ENCODE data around the gene CTF1.
"Not testable (repeated sequence)": the region's sequence is repeated elsewhere in the genome, so short reads cannot be mapped to it uniquely, and the experiment has no call there.

CTF1 gene

GRCh38 chr16:30931068-30931650 is 34.7 kb downstream of the CTF1 start:
- no peak for DNase-seq (ENCODE audit: low read depth in 2 of 2)

GRCh38 chr16:30934827-30935557 is 38.6 kb downstream of the CTF1 start:
- DNase-seq (ENCODE audit: low read depth in 2 of 2) = no peak

GRCh38 chr16:30937692-30938091 is 41.3 kb downstream of the CTF1 start:
- DNase-seq (ENCODE audit: low read depth in 2 of 2) = no peak

- DNase-seq (ENCODE audit: low read depth in 2 of 2) = not testable (repeated sequence)
These were observed 43.2 kb downstream of the CTF1 start for GRCh38 chr16:30939571-30939970.

- no peak for DNase-seq (ENCODE audit: low read depth in 2 of 2)
These were observed 45.4 kb downstream of the CTF1 start for GRCh38 chr16:30941600-30942425.

- no peak for DNase-seq (ENCODE audit: low read depth in 2 of 2)
These were observed 46.0 kb downstream of the CTF1 start for GRCh38 chr16:30942426-30942806.

GRCh38 chr16:30944352-30944751 is 47.9 kb downstream of the CTF1 start:
- no peak for DNase-seq (ENCODE audit: low read depth in 2 of 2)

GRCh38 chr16:30946671-30947540 is 50.5 kb downstream of the CTF1 start:
- no peak for DNase-seq (ENCODE audit: low read depth in 2 of 2)

GRCh38 chr16:30947541-30947858 is 51.1 kb downstream of the CTF1 start:
- DNase-seq (ENCODE audit: low read depth in 2 of 2) = no peak

- DNase-seq (ENCODE audit: low read depth in 2 of 2) = no peak
These were observed 51.6 kb downstream of the CTF1 start for GRCh38 chr16:30947859-30948666.

- no peak for DNase-seq (ENCODE audit: low read depth in 2 of 2)
These were observed 52.5 kb downstream of the CTF1 start, which contains the start of gene ORAI3 for GRCh38 chr16:30948667-30949649. ORAI3 (plus strand) TSS chr16:30949068; CDS start chr16:30949290, 222 bp downstream.

GRCh38 chr16:30949650-30950515 is 53.5 kb downstream of the CTF1 start:
- DNase-seq (ENCODE audit: low read depth in 2 of 2) = peak in 1 of 2 donors; percentile 32

- no peak for DNase-seq (ENCODE audit: low read depth in 2 of 2)
These were observed 54.2 kb downstream of the CTF1 start for GRCh38 chr16:30950516-30951065.

GRCh38 chr16:30951193-30951592 is 54.8 kb downstream of the CTF1 start:
- DNase-seq (ENCODE audit: low read depth in 2 of 2) = no peak

- DNase-seq (ENCODE audit: low read depth in 2 of 2) = no peak
These were observed 55.3 kb downstream of the CTF1 start for GRCh38 chr16:30951750-30952149.

- DNase-seq (ENCODE audit: low read depth in 2 of 2) = no peak
These were observed 56.7 kb downstream of the CTF1 start for GRCh38 chr16:30953111-30953510.
